Measurements from ENCODE around the gene SLMAP. TPM values are rescaled to one million over a fixed set of nuclear protein-coding genes. Genes with fewer than 3 reads are reported as not detected.

SLMAP gene
- total RNA-seq, 1 experiment from 2014 or later: 79.5 TPM

- TF ChIP-seq, protein P1, sequence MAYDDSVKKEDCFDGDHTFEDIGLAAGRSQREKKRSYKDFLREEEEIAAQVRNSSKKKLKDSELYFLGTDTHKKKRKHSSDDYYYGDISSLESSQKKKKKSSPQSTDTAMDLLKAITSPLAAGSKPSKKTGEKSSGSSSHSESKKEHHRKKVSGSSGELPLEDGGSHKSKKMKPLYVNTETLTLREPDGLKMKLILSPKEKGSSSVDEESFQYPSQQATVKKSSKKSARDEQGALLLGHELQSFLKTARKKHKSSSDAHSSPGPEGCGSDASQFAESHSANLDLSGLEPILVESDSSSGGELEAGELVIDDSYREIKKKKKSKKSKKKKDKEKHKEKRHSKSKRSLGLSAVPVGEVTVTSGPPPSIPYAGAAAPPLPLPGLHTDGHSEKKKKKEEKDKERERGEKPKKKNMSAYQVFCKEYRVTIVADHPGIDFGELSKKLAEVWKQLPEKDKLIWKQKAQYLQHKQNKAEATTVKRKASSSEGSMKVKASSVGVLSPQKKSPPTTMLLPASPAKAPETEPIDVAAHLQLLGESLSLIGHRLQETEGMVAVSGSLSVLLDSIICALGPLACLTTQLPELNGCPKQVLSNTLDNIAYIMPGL (CRISPR knock-in tag; IDR thresholded peaks at IDR 0.05): no peak
- TF ChIP-seq, protein P2, sequence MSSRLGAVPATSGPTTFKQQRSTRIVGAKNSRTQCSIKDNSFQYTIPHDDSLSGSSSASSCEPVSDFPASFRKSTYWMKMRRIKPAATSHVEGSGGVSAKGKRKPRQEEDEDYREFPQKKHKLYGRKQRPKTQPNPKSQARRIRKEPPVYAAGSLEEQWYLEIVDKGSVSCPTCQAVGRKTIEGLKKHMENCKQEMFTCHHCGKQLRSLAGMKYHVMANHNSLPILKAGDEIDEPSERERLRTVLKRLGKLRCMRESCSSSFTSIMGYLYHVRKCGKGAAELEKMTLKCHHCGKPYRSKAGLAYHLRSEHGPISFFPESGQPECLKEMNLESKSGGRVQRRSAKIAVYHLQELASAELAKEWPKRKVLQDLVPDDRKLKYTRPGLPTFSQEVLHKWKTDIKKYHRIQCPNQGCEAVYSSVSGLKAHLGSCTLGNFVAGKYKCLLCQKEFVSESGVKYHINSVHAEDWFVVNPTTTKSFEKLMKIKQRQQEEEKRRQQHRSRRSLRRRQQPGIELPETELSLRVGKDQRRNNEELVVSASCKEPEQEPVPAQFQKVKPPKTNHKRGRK (CRISPR knock-in tag; IDR thresholded peaks at IDR 0.05; ENCODE audit: borderline replicate concordance): no peak
- TF ChIP-seq, protein P3, sequence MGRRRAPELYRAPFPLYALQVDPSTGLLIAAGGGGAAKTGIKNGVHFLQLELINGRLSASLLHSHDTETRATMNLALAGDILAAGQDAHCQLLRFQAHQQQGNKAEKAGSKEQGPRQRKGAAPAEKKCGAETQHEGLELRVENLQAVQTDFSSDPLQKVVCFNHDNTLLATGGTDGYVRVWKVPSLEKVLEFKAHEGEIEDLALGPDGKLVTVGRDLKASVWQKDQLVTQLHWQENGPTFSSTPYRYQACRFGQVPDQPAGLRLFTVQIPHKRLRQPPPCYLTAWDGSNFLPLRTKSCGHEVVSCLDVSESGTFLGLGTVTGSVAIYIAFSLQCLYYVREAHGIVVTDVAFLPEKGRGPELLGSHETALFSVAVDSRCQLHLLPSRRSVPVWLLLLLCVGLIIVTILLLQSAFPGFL (CRISPR knock-in tag; IDR thresholded peaks at IDR 0.05; ENCODE audit: borderline replicate concordance): no peak
- TF ChIP-seq, protein P4, sequence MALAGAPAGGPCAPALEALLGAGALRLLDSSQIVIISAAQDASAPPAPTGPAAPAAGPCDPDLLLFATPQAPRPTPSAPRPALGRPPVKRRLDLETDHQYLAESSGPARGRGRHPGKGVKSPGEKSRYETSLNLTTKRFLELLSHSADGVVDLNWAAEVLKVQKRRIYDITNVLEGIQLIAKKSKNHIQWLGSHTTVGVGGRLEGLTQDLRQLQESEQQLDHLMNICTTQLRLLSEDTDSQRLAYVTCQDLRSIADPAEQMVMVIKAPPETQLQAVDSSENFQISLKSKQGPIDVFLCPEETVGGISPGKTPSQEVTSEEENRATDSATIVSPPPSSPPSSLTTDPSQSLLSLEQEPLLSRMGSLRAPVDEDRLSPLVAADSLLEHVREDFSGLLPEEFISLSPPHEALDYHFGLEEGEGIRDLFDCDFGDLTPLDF (CRISPR knock-in tag; IDR thresholded peaks at IDR 0.05): no peak
- TF ChIP-seq ATF1 (CRISPR knock-in tag; IDR thresholded peaks at IDR 0.05) (no peak), ZNF416 (CRISPR knock-in tag; IDR thresholded peaks at IDR 0.05) (no peak), ATF6 (CRISPR knock-in tag; IDR thresholded peaks at IDR 0.05) (no peak), ZNF317 (CRISPR knock-in tag; IDR thresholded peaks at IDR 0.05; ENCODE audit: borderline replicate concordance, low read depth) (no peak), FOXJ3 (CRISPR knock-in tag; IDR thresholded peaks at IDR 0.05; ENCODE audit: borderline replicate concordance) (no peak), PRRX2 (CRISPR knock-in tag; IDR thresholded peaks at IDR 0.05) (no peak), MXD4 (CRISPR knock-in tag; IDR thresholded peaks at IDR 0.05; ENCODE audit: borderline replicate concordance) (no peak), CREM (CRISPR knock-in tag; IDR thresholded peaks at IDR 0.05) (no peak), ZNF423 (CRISPR knock-in tag; IDR thresholded peaks at IDR 0.05) (no peak)
- TF ChIP-seq, protein P5, sequence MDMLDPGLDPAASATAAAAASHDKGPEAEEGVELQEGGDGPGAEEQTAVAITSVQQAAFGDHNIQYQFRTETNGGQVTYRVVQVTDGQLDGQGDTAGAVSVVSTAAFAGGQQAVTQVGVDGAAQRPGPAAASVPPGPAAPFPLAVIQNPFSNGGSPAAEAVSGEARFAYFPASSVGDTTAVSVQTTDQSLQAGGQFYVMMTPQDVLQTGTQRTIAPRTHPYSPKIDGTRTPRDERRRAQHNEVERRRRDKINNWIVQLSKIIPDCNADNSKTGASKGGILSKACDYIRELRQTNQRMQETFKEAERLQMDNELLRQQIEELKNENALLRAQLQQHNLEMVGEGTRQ (CRISPR knock-in tag; IDR thresholded peaks at IDR 0.05): no peak
- TF ChIP-seq, protein P6, sequence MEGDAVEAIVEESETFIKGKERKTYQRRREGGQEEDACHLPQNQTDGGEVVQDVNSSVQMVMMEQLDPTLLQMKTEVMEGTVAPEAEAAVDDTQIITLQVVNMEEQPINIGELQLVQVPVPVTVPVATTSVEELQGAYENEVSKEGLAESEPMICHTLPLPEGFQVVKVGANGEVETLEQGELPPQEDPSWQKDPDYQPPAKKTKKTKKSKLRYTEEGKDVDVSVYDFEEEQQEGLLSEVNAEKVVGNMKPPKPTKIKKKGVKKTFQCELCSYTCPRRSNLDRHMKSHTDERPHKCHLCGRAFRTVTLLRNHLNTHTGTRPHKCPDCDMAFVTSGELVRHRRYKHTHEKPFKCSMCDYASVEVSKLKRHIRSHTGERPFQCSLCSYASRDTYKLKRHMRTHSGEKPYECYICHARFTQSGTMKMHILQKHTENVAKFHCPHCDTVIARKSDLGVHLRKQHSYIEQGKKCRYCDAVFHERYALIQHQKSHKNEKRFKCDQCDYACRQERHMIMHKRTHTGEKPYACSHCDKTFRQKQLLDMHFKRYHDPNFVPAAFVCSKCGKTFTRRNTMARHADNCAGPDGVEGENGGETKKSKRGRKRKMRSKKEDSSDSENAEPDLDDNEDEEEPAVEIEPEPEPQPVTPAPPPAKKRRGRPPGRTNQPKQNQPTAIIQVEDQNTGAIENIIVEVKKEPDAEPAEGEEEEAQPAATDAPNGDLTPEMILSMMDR (IDR thresholded peaks at IDR 0.05): no peak
- TF ChIP-seq, protein P7, sequence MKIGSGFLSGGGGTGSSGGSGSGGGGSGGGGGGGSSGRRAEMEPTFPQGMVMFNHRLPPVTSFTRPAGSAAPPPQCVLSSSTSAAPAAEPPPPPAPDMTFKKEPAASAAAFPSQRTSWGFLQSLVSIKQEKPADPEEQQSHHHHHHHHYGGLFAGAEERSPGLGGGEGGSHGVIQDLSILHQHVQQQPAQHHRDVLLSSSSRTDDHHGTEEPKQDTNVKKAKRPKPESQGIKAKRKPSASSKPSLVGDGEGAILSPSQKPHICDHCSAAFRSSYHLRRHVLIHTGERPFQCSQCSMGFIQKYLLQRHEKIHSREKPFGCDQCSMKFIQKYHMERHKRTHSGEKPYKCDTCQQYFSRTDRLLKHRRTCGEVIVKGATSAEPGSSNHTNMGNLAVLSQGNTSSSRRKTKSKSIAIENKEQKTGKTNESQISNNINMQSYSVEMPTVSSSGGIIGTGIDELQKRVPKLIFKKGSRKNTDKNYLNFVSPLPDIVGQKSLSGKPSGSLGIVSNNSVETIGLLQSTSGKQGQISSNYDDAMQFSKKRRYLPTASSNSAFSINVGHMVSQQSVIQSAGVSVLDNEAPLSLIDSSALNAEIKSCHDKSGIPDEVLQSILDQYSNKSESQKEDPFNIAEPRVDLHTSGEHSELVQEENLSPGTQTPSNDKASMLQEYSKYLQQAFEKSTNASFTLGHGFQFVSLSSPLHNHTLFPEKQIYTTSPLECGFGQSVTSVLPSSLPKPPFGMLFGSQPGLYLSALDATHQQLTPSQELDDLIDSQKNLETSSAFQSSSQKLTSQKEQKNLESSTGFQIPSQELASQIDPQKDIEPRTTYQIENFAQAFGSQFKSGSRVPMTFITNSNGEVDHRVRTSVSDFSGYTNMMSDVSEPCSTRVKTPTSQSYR (CRISPR knock-in tag; IDR thresholded peaks at IDR 0.05): no peak
- ChIA-PET CTCF (no interaction called here), POLR2A (no interaction called here)
- DNase-seq (ENCODE audit: low spot score) (no peak), ATAC-seq (no peak)
- Mint-ChIP-seq H3K4me3 (no peak overlapping the region), H3K27ac (0 out of 2 replicates have a peak overlapping the region, but pooled peaks have one; percentile 6), H3K4me1 (peaks cover 6% of the 10 kb centered on the region; the same call in 1 of the 2 replicates), H3K36me3 (no peaks in the 10 kb centered on the region), H3K27me3 (ENCODE audit: low read depth) (no peaks in the 10 kb centered on the region), H3K9me3 (no peaks in the 10 kb centered on the region)
Observed at GRCh38 chr3:57840473-57840872, 84.4 kb downstream of the SLMAP start.

Data from WTC11 (cell line).